Ammon's horn (tissue), 1 donor: Measurements from ENCODE around the gene R3HDM4.

Source experiments
- DNase-seq: peaks from one replicate; pipeline ENCODE4 v3.0.0-alpha.2; 2016; ENCODE audit warnings: low spot score

R3HDM4 gene

GRCh38 chr19:872266-872951, 40.6 kb downstream of the R3HDM4 start:
- no peak for DNase-seq

DNA sequence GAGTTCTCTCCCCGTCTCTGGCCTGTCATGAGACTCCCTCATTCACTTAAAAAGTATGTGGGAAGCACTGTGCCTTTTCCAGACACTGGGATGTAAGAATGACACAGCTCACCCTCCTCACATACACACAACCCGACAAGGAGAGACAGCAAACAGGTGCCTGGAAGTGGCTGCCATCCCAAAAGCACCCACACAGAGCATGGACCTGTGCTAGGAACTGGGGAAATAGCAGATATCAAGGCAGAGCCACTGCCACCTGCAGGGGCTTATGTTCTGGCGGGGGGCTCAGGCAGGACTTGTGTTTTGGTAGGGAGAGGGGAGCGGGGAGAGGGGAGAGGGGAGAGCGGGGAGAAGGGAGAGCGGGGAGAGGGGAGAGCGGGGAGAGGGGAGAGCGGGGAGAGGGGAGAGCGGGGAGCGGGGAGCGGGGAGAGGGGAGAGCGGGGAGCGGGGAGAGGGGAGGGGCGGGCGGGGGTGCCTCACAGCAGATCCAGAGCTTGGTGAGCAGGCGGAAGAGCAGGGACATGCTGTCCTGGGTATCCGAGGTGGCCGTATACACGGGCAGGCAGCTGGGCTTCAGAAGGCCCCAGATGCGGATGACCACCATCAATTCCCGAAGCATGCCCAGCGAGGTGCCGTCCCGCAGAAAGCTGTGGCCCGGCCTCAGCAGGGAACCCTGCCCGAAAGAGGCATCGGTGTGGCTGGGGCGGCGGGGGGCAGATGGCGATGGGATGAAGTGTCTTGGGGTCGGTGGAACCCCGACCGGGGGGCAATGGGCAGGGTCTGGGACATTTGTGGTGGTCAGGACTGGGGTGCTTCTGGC, 41.4 kb downstream of the R3HDM4 start:
- DNase-seq, result peak; percentile 49

- peak; percentile 72 for DNase-seq
Measured at GRCh38 chr19:870963-871401, 42.0 kb downstream of the R3HDM4 start.

DNA sequence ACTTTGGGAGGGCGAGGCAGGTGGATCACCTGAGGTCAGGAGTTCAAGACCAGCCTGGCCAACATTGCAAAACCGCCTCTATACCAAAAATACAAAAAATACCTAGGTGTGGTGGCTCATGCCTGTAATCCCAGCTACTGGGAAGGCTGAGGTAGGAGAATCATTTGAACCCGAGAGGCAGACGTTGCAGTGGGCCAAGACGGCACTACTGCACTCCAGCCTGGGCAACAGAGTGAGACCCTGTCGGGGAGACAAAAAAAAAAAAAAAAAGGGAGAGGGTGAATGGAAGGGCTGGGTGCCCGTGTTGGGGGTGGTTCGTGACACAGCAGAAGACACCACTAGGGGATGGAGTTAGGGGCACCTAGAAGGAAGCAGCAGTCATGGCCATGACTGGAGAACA, 42.7 kb downstream of the R3HDM4 start:
- DNase-seq, result no peak

DNA sequence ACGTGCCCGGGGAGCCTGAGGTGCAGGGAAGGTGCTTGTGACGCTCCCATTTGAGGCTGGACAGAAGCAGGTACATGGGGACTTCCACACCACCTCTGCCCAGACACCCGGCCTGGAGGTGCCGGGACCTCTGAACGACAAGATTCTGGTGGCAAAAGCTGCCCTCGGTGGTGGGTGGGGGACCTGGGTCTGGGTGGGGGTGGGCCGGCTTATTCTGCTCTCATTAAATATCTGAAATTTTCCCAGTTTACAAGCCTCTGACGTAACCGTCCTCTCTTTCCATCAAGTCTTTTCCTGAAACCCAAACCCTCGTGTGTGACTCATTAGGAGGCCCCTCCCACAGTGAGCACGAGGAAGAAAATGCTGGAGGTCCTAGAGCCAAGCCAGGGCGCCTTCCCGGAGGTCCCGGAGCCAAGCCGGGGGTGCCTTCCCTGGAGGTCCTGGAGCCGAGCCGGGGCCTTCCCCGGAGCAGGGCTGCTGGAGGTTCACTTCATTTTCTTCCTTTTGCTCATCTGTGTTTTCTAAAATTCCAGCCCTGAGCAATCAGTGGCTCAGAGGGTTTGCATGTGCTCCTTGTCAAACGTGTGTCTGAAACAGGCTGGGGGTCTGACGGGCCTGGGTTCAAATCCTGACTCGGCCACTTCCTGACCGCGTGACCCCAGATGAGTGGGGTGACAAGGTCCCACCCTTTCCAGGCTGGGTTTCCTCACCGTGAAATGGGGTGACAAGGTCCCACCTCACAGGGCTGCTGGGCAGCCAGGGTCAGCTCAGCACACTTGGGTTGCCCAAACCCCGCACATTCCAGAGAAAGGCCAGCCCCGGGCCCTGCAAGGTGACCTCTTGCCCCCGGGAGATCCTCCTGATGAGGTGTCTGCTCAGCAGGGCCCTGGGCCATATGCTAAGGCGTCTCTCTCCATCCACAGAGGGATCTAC, 43.5 kb downstream of the R3HDM4 start:
- no peak for DNase-seq

GRCh38 chr19:868458-869244, 44.4 kb downstream of the R3HDM4 start:
- DNase-seq, result no peak

DNA sequence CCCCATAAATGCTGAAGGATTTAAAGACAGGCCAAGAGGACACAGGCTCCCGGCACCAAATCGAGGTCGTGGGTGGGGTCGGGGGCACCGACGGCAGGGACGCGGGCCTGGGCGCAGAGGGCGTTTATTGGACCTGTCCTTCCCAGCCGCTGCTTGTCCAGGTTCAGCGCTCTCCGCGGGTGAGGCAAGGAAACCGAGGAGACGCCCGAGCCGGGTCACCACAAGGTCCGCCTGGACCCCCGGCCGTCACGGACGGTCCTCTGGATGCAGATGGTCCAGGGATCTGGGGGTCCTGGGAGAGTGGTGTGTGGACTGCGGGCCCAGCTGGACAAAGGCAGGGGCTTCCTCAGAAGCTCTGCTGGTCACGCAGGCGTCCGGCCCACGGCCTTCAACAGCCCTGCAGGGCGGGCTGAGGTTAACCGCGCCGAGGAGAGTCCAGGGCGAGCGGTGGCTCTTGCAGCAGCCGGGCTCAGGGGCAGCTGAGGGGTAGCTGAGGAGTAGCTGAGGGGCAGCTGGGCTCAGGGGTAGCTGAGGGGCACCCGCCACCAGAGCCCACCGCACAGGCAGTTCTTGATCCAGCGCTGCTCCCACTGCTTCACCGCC, 45.1 kb downstream of the R3HDM4 start:
- DNase-seq, result no peak

- no peak for DNase-seq
Measured at GRCh38 chr19:867301-867793, 45.7 kb downstream of the R3HDM4 start.

- DNase-seq, result no peak
Measured at GRCh38 chr19:866769-867300, 46.2 kb downstream of the R3HDM4 start.

GRCh38 chr19:863315-863620, 49.8 kb downstream of the R3HDM4 start:
- no peak for DNase-seq

- peak; percentile 35 for DNase-seq
Measured at GRCh38 chr19:862581-863314, 50.3 kb downstream of the R3HDM4 start.

- DNase-seq, result no peak
Measured at GRCh38 chr19:861756-862580, 51.1 kb downstream of the R3HDM4 start.

- no peak for DNase-seq
Measured at GRCh38 chr19:861141-861755, 51.8 kb downstream of the R3HDM4 start.

GRCh38 chr19:858868-859843, 53.9 kb downstream of the R3HDM4 start, which contains the start of gene CFD:
TSS of gene CFD (plus strand) at chr19:859664. CDS start at chr19:859690, 26 bp downstream.
- DNase-seq, result peak; percentile 21

- no peak for DNase-seq
Measured at GRCh38 chr19:858284-858683, 54.7 kb downstream of the R3HDM4 start.

- DNase-seq, result no peak
Measured at GRCh38 chr19:855566-856120, 57.4 kb downstream of the R3HDM4 start.

DNA sequence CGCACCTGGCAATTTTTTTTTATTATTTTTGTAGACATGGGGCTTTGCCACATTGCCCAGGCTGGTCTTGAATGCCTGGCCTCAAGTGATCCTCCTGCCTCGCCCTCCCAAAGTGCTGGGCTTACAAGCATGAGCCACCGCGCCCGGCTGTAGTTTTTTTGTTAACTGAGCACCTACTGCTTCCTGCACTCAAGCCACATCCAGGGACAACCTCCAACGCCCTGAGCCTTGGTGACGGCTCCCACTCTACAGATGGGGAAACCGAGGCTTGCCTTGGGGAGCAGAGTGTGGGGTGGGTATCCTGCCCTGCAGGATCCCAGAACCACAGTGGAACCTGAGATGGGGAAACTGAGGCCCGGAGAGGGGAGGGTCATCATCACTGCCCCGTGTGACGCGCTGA, 57.9 kb downstream of the R3HDM4 start:
- no peak for DNase-seq
